Right kidney (tissue), 9 donors: ENCODE measurements around the gene SEMA6C.
"Not testable (repeated sequence)": the region's sequence is repeated elsewhere in the genome, so short reads cannot be mapped to it uniquely, and the experiment has no call there.

Source experiments
- DNase-seq: peaks from one replicate; pipeline ENCODE4 v3.0.0-alpha.2; 2016
- long read RNA-seq, 8 donors: transcript quantifications; one replicate each; lab custom pipeline, GENCODE V29; 2026

SEMA6C gene
- long read RNA-seq, donor 1: 0 reads
- long read RNA-seq, donor 2, partial matches to known transcripts: 0 of 2 reads
- long read RNA-seq, donor 2, other reads (novel, unspliced or antisense): 0 of 2 reads
- long read RNA-seq, donor 3: 0 reads
- long read RNA-seq, donor 4, partial matches to known transcripts: 0 of 1 reads
- long read RNA-seq, donor 4, other reads (novel, unspliced or antisense): 0 of 1 reads
- long read RNA-seq, donor 5, partial matches to known transcripts: 0 of 1 reads
- long read RNA-seq, donor 5, other reads (novel, unspliced or antisense): 0 of 1 reads
- long read RNA-seq, donor 6: 0 reads
- long read RNA-seq, donor 7, partial matches to known transcripts: 0 of 1 reads
- long read RNA-seq, donor 7, other reads (novel, unspliced or antisense): 0 of 1 reads
- long read RNA-seq, donor 8, partial matches to known transcripts: 0 of 2 reads
- long read RNA-seq, donor 8, other reads (novel, unspliced or antisense): 0 of 2 reads

- peak; percentile 93 for DNase-seq
Observed at GRCh38 chr1:151146412-151147131, at the start of gene SEMA6C. TSS of gene SEMA6C (minus strand) at chr1:151146631. CDS start at chr1:151142621, 4,010 bp downstream.

- DNase-seq: not testable (repeated sequence)
Observed at GRCh38 chr1:151194894-151195594, 48.6 kb upstream of the SEMA6C start.

DNA sequence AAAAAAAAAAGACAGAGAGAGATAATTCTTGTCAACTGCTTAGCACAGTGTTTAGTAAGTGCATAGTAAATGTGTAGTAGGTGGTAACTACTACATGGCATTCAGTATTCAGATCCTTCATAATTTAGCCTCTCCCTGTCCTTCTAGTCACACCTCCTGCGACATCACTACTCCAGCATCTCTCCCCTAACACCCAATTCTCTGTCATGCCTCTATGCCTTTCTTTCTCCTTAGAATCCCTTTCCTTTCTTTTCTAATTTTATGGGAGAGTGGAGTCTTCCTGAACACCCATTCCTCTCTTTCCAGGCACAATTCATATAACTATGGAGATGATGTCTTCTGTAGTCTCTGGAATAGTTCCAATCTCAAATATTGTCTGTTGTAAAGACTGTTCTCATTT is 47.4 kb upstream of the SEMA6C start:
- no peak for DNase-seq

DNA sequence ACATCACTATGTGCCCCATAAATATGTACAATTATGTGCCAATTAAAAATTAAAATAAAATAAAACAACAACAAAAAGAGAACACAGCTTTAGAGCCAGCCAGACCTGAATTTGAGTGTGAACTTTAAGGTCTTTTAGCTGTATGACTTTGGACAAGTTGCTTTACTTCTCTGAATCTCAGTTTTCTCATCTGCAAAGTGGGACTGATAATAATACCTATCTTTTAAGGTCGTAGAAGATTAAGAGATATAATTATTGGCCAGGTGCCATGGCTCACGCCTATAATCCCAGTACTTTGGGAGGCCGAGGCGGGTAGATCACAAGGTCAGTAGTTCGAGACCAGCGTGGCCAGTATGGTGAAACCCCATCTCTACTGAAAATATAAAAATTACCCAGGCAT is 46.9 kb upstream of the SEMA6C start:
- no peak for DNase-seq

DNA sequence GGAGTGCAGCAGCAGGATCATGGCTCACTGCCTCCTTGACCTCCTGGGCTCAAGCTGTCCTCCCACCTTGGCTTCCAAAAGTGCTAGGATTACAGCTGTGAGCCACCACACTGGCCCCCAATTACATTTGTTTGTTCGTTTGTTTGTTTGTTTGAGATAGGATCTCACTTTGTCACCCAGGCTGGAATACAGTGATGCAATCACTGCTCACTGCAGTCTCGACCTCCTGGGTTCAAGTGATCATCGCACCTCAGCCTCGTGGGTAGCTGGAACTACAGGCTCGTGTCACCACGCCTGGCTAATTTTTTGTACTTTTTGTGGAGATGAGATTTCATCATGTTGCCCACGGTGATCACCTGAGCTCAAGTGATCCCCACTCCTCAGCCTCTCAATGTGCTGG is 45.6 kb upstream of the SEMA6C start:
- no peak for DNase-seq

DNA sequence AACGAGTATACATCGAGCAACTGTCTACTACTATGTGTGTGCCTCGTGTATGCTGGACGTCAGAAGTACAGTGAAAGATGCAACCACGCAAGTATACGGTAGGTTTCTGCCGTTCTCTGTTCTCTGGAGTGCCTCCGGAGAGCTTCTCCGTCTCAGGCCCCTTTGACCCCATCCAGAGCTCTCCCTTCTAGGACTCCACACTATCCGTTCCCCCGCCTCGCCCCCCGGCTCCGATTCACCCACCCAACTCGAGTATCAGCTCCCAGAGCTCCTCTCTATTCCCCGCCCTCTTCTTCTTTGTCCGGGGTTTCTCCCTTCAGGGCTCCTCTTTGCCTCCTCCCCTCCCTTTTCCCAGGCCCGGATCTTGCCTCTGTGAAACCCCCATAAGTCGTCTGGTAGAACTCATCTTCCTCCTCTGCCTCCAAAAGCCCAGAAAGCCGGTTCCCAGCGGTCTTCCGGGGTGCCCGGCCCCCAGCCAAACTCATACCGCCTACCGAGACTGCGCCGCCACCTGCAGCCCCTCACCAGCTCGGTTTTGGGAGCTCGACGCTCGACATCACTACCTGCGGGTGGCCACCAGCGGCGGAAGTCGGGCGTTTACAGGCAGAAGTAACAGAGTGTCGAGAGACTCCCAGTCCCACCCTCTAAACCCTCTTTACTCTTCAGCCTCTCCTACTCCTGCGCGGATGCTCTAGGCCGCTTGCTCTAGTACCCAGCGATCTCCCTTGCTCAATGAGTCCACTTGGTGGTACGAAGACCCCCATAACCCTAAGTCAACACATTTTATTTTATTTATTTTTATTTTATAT is 43.4 kb upstream of the SEMA6C start, which contains the start of gene VPS72:
Gene VPS72, minus strand, starts transcription at position 561 of the 809 bp plus-strand sequence. Its CDS starts 76 bp downstream, at position 485.
- peak; percentile 90 for DNase-seq

- DNase-seq: not testable (repeated sequence)
Observed at GRCh38 chr1:151188667-151189066, 42.2 kb upstream of the SEMA6C start.

DNA sequence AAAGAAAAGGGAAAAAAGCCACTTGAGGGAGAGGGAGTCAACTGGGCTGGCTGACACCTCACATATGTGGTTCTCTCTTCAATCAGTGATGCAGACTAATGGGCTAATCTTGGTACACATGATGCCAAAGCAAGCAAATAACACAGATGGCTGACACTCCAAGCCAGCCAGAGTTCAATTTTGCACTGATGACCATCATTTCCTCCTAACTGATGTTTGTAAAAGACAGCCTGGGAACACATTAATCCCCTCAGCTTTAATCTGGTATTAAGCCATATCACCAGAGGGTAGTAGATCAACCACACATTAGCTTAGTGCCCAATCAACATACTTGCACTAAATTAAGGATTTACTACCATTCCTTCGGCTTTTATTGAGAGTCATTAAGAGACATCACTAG is 40.8 kb upstream of the SEMA6C start:
- no peak for DNase-seq

GRCh38 chr1:151184211-151184610 is 37.8 kb upstream of the SEMA6C start:
- DNase-seq: no peak

DNA sequence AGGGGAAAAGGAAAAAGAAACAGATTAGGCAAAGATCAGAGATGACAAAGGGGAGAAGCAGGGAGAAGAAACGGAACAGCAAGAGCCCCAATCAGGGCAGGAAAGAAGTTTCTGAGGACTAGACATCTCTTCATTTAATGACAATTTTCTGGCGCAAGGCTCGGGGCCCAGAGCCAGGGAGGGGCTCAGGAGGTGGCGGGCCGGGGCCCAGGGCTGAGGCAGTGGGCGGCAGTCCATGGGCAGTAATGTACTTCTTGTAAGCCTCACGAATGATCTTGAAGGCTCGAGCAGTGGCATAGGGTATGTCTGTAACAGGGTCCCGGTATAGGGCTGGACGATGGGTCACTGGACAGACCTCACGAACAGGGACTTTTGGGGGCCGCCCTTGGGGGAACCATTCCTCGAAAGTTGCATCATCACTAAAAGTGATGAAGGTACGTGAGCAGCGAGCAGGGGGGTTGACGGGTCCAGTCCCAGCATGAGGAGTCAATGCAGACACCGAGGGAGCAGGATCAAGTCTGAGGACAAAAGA is 30.1 kb upstream of the SEMA6C start:
- no peak for DNase-seq

DNA sequence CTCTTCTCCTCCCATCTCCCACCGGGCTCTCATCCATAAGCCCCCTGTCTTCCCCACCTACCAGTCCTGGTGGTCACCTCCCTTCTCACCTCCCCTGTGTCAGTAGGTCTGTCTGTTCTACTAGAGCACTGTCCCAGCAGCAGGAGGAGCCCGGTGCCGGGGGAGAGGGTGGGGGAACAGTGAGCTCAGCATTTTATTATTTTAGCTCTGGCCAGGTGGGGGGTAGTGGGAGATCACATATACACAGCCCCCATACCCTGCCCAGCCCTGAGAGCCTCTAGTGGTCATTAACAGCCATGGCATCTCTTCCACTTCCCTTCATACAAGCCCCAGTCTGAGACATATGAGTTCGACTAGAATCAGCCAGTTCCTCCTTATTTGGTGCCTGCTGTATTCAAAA is 29.4 kb upstream of the SEMA6C start, which contains the start of gene TMOD4:
Gene TMOD4, minus strand, starts transcription at position 119 of the 400 bp plus-strand sequence. CDS start 1,106 bp downstream, outside the sequence.
- no peak for DNase-seq

GRCh38 chr1:151175041-151175741 is 28.8 kb upstream of the SEMA6C start:
- no peak for DNase-seq

DNA sequence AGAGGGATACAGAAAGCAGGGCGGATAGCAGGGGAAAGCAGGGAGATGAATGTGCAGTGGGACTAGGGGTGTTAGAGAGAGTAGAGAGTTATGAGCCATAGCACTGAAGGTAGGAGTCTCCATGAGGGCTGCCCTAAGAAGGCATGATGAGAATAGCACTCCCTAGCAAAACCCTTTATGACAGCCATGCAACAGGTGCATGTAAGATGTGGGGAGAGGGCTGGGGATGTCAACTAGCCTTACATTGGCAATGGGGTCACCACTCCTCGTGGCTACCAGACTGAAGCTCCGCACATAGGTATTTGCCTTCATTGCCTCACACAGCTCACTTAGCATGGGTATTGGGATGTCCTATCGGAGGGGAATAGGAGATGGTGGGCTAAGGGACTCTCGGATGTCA is 24.8 kb upstream of the SEMA6C start:
- no peak for DNase-seq

GRCh38 chr1:151167116-151167515 is 20.7 kb upstream of the SEMA6C start:
- no peak for DNase-seq

DNA sequence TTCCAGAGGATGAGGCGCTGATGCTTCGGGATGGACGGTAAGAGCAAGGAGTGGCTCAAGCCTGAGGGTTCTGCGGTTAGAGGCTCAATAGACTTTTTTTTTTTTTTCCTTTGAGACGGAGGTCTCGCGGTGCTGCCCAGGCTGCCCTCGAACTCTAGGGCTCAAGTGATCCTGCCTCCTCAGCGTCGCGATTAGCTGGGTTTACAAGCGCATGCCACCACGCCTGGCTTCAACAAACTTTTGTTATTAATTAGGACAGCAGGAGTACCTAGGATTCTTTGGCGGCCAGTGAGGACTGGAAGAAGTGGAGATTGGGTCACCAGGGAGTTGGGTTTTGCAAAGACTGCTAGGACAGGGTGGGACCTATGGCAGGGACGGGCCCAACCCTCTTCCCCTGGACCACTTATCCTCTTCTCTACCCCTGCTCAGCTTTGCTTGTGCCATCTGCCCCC is 20.1 kb upstream of the SEMA6C start:
- DNase-seq: no peak

DNA sequence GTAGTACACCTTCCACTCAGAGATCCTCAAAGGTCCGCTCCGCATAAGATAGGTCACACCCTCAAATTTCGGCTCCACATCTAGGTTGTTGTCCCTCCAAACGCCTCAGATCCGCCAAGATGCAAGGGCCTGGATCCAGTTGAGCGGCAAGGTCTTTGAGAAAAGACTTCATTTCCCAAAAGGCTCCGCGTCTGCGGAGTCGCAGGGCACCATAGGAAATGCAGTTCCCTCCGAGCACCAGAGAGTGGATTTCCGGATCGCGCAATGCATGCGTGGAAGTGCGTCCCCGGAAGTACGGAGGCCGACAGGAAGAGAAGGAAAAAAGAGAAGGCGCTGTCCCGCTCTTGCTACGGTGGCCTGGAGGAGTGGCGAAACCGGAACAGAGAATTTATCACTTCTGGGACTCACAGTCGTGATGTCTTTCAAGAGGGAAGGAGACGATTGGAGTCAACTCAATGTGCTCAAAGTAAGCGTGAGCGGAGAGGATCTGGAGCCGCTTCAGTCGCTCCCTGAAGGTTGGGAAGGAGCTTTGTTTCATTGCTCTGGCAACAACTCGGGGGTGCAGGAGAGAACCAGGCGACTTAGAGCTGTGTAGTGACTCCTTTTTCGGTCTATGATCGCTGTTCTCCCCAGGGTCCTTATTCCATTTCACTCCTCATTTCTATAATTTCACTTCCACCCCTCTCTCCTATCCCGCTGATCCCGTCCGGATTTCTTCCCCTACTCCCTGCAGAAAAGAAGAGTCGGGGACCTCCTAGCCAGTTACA is 19.5 kb upstream of the SEMA6C start, which contains the start of the genes LYSMD1 and SCNM1:
Gene LYSMD1, minus strand, starts transcription at position 165 of the 767 bp plus-strand sequence. CDS start 644 bp downstream, outside the sequence.
Gene SCNM1, plus strand, starts transcription at position 407 of the 767 bp plus-strand sequence. Its CDS starts 9 bp downstream, at position 416.
- DNase-seq: peak; percentile 88

DNA sequence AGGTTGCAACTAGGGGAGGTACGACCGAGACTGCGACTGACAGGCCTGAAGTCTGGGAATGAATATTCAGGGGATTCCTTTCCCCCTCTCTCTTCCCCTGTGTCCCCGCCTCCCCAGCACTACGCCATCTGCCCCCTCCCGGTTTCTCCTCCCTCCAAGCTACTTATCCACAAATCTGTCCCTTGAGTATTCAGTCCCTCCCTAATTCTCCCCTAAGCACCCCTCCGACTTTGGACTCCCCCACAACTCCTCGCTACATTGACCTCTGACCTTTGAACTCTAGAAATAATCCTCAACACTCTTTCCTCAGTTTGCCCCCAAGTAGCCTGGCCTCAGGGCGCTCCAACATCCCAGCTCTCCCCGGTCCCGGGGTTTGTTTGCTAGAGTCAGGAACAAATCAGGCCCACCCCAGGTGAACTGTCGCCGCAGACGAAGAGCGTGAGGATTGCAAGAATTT is 18.9 kb upstream of the SEMA6C start:
- DNase-seq: peak; percentile 88

DNA sequence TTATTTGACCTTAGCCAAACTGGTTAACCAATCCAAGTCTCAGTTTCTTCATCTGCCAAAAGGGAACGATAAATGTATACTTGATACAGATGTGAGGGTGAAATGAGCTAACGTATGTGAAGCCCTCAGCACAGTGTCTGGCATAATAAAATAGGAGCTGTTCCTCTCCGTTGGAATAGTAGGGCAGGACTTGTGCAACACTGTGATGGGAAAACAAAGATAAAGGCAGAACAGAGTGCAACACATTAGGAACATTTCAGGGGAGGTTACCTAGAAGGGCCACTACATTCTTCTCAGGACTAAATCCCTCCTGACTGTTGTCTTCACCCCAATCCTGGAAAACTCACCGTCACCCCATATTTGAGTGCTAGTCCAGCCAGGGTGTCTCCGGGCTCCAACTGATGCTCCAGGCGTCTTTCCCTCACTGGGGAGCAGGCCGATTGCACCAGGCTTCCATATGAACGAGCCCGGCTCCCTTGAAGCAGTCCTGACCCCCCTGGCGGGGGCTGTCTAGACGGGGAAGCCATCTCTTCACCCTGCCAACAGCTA is 18.4 kb upstream of the SEMA6C start:
- peak; percentile 58 for DNase-seq

GRCh38 chr1:151159373-151159772 is 12.9 kb upstream of the SEMA6C start:
- no peak for DNase-seq
